ENCODE measurements around the gene GALNTL6.

The GALNTL6 gene

GRCh38 chr4:172099376-172099775 lies 286.2 kb downstream of the GALNTL6 start:
- in situ Hi-C loops (cut with MboI; ENCODE audit: low sequenced_read_pairs), result no loop called here

DNA sequence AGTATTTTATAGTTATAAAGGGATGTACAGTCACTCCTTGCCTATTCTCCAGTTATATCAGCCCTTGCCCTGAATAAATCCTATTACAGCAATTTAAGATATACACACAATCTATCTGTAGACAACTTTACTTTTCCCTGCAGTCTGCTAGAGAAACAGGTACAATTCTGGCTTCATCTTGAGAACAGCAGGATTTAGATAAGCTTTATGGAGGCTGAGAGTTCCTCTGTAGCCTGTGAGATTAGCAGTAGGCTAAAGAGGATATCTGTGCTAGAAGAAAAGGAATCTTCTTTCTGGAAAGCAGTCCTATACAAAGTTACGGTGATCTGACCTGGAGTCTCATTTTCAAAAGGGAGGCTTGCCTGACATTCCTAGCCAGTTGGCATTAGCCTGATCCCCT lies 290.3 kb downstream of the GALNTL6 start:
- in situ Hi-C loops (cut with MboI; ENCODE audit: low sequenced_read_pairs), result no loop called here

- in situ Hi-C loops (cut with MboI; ENCODE audit: low sequenced_read_pairs), result no loop called here
Measured at GRCh38 chr4:172104539-172104938, 291.3 kb downstream of the GALNTL6 start.

GRCh38 chr4:172105918-172106317 lies 292.7 kb downstream of the GALNTL6 start:
- in situ Hi-C loops (cut with MboI; ENCODE audit: low sequenced_read_pairs), result no loop called here

- in situ Hi-C loops (cut with MboI; ENCODE audit: low sequenced_read_pairs), result no loop called here
Measured at GRCh38 chr4:172109466-172109865, 296.3 kb downstream of the GALNTL6 start.

- in situ Hi-C loops (cut with MboI; ENCODE audit: low sequenced_read_pairs), result no loop called here
Measured at GRCh38 chr4:172124656-172125308, 311.6 kb downstream of the GALNTL6 start.

DNA sequence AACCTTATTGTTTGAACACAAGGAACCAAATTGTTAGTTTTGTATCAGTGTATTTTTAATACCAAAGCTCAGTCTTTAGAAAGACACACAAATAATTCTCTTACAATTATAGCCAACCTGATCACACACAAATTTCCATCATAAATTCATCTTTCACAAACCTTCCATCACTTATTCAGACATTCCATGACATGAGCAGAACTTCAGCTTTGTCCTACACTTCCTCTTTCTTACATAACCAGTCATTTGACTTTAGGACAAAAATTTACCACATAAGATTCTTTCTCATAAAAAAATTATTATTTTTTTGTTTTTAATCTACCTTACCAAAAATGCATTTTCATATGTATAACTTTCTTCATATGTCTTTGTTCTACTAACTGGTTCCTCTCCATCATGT lies 312.2 kb downstream of the GALNTL6 start:
- in situ Hi-C loops (cut with MboI; ENCODE audit: low sequenced_read_pairs), result no loop called here

- in situ Hi-C loops (cut with MboI; ENCODE audit: low sequenced_read_pairs), result no loop called here
Measured at GRCh38 chr4:172127168-172127567, 314.0 kb downstream of the GALNTL6 start.

DNA sequence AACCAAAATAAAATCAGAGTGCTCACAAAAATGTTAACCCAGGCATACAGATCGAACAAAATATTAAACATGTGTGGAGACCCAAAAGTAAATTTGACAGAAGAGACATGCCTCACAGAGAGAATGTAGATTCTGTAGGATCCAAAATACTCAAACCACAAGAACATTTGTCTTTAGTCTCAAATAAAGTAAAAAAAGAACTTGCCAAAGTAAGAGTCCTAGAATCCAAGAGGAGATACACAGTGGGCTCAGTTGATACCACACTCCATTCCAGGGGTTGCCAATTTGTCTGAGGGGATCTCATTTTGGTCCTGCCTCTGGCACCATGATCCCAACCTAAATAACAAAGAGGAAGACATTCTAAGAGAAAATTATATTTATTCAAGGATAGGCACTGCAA lies 316.4 kb downstream of the GALNTL6 start:
- in situ Hi-C loops (cut with MboI; ENCODE audit: low sequenced_read_pairs), result no loop called here

DNA sequence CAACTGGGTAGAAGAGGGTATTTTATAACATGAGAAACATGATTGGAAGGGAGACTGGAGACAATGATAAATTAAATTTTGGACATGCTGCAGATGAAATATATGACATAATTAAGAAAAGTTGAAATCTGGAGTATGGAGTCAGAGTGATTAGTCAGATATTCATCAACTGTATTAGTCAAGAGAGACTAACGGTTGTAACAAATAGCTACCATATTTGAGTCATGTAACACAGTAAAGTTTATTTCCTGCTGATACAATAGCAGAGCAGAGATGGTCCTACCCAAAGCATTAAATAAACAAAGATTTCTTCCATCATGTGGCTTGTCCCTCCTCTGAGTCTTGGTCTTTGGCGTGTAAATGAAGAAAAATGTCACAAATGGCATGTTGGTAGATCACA lies 321.3 kb downstream of the GALNTL6 start:
- in situ Hi-C loops (cut with MboI; ENCODE audit: low sequenced_read_pairs), result no loop called here

- in situ Hi-C loops (cut with MboI; ENCODE audit: low sequenced_read_pairs), result no loop called here
Measured at GRCh38 chr4:172141025-172141424, 327.8 kb downstream of the GALNTL6 start.

DNA sequence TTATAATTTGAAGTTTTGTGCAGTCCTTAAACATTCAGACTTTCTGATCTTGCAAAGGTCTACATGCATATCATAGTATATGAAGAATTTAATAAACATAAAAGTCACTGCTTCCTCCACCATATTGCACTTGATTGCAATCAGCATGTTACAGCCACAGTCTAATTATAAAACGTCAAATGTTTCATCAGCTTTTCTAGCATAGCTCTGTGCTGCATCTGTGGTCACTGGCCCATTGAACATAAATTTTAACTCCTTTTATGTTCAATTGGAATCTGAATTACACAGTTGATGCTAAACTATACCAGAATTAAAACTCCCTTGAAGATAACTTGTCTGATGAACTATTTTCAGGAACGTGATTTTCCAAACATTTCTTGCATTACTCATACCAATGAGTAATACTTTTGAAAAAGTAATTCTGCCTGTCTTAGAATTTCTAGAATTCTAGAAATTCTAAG lies 329.1 kb downstream of the GALNTL6 start:
- in situ Hi-C loops (cut with MboI; ENCODE audit: low sequenced_read_pairs), result no loop called here

GRCh38 chr4:172143605-172144314 lies 330.6 kb downstream of the GALNTL6 start:
- in situ Hi-C loops (cut with MboI; ENCODE audit: low sequenced_read_pairs), result no loop called here

GRCh38 chr4:172147687-172148086 lies 334.5 kb downstream of the GALNTL6 start:
- in situ Hi-C loops (cut with MboI; ENCODE audit: low sequenced_read_pairs), result no loop called here

GRCh38 chr4:172149329-172149728 lies 336.1 kb downstream of the GALNTL6 start:
- in situ Hi-C loops (cut with MboI; ENCODE audit: low sequenced_read_pairs), result no loop called here

DNA sequence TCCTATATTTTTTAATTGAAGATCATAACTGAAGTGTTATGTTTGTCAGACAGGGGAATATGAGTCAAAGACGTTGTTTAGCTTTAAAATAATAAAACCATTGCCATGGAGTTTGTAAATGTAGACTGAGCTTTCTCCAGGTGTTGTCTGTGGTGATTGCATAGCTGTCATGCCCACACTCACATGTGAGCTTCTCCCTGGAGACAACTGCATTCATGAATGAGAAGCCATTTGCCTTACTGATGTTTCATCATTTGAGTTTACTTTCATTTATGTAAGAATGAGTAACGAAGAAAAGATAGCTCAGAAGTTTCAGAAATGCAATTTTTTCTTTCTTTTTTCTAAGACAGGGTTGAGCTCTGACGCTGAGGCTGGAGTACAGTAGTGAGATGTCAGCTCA lies 339.1 kb downstream of the GALNTL6 start:
- in situ Hi-C loops (cut with MboI; ENCODE audit: low sequenced_read_pairs), result no loop called here

- in situ Hi-C loops (cut with MboI; ENCODE audit: low sequenced_read_pairs), result no loop called here
Measured at GRCh38 chr4:172153719-172154118, 340.5 kb downstream of the GALNTL6 start.

GRCh38 chr4:172155838-172156345 lies 342.7 kb downstream of the GALNTL6 start:
- in situ Hi-C loops (cut with MboI; ENCODE audit: low sequenced_read_pairs), result no loop called here

DNA sequence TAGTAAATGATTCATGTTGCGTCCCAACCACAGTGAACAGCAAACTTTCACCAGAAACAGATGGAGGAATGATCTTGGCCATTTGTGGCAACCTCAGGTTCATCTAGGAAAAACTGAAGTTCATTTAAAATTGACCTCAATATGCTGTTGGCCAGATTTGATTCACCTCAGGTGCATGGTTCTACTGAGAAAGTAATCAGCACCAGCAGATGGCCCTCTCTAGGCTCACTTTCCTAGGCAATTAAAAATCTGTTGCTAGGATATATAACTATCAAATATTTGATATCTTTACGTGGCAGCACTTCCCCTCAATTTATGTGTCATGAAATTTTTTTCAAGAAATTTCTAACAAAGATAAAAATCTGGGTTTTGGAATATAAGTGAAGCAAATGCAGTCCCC lies 344.7 kb downstream of the GALNTL6 start:
- in situ Hi-C loops (cut with MboI; ENCODE audit: low sequenced_read_pairs), result no loop called here

GRCh38 chr4:172163215-172163614 lies 350.0 kb downstream of the GALNTL6 start:
- in situ Hi-C loops (cut with MboI; ENCODE audit: low sequenced_read_pairs), result no loop called here

DNA sequence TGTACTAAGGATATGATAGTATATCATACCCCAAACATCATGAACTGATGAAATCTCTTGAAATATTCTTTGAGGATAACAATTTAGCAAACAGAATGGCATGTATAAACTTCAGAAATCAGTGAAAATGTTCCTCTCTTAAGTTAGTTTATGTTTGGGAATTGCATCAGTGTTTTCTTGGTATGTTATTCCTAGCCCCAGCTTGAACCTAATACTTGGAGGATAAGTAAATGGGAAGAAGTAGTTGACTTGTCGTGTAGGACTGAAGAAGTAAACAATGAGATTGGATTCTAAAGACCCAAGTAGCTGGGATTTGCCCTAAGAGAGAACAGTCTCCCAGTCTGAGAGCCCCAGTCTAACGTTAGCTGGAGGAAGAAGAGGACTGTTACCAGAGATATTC lies 355.7 kb downstream of the GALNTL6 start:
- in situ Hi-C loops (cut with MboI; ENCODE audit: low sequenced_read_pairs), result no loop called here

GRCh38 chr4:172169871-172170270 lies 356.7 kb downstream of the GALNTL6 start:
- in situ Hi-C loops (cut with MboI; ENCODE audit: low sequenced_read_pairs), result no loop called here

Measured in HL-60/S4 treated with retinoic acid at 250 ng/mL for 4 days and 3 days (cell line).